SW480 (cell line): ENCODE results near the gene HINT1.
"Not testable (repeated sequence)": the region's sequence is repeated elsewhere in the genome, so short reads cannot be mapped to it uniquely, and the experiment has no call there.

ENCODE experiments used
- DNase-seq: peaks from one replicate; pipeline ENCODE4 v3.0.0-alpha.2; 2016; ENCODE audit warnings: low spot score

Gene HINT1

DNA sequence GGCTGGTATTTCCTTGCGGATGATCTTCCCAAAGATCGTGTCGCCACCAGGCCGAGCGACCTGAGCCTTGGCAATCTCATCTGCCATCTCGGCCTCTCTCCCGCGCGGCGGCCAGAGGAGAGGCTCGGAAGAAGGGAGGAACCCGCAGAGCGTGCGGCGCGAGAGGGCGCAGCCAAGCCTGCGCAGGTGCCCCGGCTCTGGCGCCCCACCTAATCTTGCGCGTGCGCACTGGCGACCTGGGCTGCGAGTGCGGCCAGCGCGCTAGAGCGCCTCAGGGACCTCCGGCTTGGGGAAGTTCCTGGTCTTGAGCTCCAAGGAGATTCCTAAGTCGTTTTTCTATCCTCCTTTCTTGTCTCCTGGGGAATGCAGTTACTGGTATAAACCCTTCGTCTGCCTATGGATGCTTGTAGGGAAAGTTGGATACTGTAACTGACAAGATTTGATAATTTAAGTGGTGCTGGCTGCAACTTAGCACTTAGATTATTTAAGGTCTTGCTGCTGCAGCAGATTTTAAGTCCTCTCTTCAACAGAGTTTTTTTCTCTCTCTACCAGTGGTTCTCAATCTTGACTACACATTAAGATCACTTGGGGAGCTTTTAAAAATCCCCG lies at the start of gene HINT1:
Gene HINT1 (minus strand): TSS at position 138 of the 609 bp plus-strand sequence. CDS start 51 bp downstream, at position 87.
- peak; percentile 93 for DNase-seq

- no peak for DNase-seq
Measured at GRCh38 chr5:131214609-131215227, 49.7 kb upstream of the HINT1 start.

GRCh38 chr5:131212471-131213021 lies 47.5 kb upstream of the HINT1 start:
- no peak for DNase-seq

DNA sequence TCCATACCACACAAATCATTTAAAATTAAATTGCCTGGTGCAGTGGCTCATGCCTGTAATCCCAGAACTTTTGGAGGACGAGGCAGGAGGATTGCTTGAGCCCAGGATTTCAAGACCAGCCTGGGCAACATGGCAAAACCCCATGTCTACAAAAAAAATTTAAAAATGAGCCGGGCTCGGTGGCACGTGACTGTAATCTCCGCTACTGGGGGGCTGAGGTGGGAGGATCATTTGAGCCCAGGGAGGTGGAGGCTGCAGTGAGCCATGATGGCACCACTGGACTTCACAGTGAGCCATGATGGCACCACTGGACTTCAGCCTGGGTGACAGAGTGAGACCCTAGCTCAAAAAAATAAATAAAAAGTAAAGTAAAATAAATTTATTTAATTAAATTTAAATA lies 46.6 kb upstream of the HINT1 start:
- DNase-seq, result no peak

GRCh38 chr5:131210151-131210510 lies 45.1 kb upstream of the HINT1 start:
- DNase-seq, result no peak

DNA sequence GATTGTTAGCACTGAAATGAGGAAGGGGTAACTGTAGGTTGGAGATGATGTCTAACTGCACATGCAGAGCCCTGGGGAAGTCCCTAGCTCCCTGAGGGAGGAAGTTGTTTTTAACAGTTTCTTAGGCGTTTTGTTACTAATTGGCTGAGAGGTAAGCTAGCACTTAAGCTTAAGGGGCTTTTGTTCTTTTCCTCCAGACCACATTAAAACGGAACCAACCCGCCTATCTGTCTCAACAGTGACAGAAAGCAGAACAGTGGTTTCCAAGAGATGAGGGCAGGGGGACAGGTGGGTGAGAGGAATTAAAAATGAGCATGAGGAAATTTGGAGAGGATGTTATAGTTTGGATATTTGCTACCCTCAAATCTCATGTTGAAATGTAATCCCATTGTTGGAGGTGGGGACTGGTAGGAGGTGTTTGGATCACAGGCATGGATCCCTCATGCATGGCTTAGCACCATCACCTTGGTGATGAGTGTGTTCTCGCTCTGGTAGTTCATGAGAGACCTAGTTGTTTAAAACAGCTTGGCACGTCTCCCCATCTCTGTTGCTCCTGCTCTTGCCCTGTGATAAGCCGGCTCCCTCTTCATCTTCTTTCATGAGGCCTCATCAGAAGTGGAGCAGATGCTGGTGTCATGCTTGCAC lies 44.6 kb upstream of the HINT1 start:
- no peak for DNase-seq

DNA sequence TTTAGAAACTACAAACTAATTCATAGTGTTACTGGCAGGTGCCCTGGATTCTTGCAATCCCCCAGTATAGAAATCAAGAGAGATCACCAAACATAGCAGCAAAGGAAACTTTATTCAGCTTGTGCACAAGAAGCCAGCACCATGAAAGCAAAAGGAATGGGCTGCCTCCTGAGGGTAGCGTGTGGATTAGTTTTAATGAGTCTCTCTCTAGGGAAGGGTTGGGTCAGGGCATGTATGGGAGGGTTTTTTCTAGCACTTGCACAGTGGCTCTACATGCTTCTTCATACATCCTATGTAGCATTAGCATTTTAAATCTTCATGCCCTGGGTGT lies 44.1 kb upstream of the HINT1 start:
- DNase-seq, result no peak

GRCh38 chr5:131206772-131207171 lies 41.7 kb upstream of the HINT1 start:
- DNase-seq, result no peak

- DNase-seq, result no peak
Measured at GRCh38 chr5:131206061-131206460, 41.0 kb upstream of the HINT1 start.

DNA sequence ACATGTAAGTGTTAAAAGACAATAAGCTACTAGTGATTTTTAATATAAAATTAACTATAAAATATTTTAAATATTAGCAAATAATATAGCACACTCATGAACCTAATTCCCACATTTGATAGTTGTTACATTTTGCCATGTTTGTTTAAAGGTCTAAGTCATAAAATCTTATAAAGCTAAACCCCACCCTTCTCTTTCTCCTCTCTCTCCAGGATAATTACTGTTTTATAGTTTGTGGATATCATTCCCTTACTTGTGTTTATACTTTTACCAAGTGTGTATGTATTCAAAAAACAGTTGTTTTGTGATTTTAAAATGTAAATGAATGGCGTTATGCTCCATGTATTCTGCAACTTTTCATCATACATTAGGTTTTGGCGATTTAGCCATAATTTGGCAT lies 39.9 kb upstream of the HINT1 start:
- no peak for DNase-seq

- no peak for DNase-seq
Measured at GRCh38 chr5:131200560-131200959, 35.5 kb upstream of the HINT1 start.

DNA sequence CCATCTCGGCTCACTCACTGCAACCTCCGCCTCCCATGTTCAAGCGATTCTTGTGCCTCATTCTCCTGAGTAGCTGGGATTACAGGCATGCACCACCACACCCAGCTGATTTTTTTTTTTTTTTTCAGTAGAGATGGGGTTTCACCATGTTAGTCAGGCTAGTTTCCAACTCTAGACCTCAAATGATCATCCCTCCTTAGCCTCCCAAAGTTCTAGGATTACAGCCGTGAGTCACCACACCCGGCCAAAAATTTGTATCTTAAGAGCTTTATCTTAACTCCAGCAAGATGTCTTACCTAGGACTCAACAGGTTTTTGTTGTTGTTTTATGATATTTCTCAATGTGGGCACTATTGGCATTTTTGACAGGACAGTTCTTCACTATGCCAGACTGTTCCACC lies 33.6 kb upstream of the HINT1 start:
- DNase-seq, result no peak

GRCh38 chr5:131196331-131196730 lies 31.3 kb upstream of the HINT1 start:
- DNase-seq, result no peak

DNA sequence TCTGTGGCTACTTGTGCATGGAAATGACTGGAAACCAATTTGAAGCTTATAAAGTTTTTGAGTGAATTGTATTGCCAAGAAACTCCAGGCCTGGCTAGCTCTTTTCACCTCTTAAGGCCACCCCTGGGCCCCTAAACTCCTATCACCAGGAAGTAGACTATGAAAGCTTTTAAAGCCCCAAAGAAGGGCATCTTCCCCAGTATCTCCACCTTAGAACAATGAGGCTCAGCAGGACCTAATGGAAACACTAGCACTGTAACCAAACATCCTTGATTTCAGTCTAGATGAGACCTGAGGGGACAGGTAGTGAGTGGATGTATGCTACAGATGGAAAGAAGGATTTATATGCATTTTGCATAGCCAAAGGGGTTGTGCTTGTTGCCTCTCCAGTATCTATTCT lies 30.6 kb upstream of the HINT1 start:
- DNase-seq, result no peak

- DNase-seq, result no peak
Measured at GRCh38 chr5:131194725-131195124, 29.7 kb upstream of the HINT1 start.

GRCh38 chr5:131193897-131194296 lies 28.8 kb upstream of the HINT1 start:
- not testable (repeated sequence) for DNase-seq

- no peak for DNase-seq
Measured at GRCh38 chr5:131193106-131193505, 28.1 kb upstream of the HINT1 start.

GRCh38 chr5:131186561-131187256 lies 21.7 kb upstream of the HINT1 start:
- peak; percentile 74 for DNase-seq

DNA sequence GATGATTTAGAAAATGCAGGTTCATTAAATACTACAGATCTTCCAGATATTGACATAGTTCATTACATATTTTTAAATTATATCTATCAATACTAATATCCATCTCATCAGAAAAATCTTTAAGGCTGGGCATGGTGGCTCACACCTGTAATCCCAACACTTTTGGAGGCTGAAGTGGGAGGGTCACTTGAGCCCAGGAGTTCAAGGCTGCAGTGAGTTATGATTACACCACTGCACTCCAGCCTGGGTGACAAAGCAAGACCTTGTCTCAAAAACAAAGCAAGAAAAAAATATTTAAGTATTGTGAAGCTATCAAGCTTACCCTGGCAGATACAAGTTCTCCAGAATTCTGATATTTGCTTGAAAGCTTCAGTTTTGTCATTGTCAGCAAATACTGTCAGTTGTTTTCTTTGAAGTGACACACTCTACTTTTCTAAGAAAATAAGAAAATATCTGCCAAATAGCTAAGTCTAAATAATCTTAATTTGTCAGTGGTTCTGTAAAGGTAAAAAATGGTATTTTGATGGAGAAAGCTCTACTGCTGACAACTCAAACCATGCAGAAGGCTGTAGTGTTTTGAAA lies 20.6 kb upstream of the HINT1 start:
- DNase-seq, result no peak

- DNase-seq, result no peak
Measured at GRCh38 chr5:131182839-131183238, 17.8 kb upstream of the HINT1 start.

DNA sequence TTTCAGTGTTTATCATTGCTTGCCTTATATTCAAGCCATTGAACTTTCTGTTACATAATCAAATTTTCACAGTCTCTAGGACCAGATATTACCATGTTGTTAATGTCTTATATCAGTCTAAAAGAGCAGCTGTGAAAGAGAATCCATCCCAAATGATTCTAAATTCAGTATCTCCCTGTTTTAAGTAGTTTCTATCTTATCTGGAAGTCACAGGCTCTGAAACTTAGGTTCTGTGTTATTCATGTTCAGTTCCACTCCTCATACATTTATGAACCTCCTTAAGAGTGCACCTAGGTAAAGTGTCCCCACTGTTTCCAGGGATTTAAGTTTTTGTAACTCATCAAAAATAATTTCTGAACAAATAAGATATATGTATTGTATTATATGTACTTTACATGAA lies 15.4 kb upstream of the HINT1 start:
- no peak for DNase-seq

GRCh38 chr5:131171276-131171810 lies 6.3 kb upstream of the HINT1 start:
- DNase-seq, result peak; percentile 40
